Activated T-cell treated with anti-CD3 and anti-CD28 coated beads for 48 hours (primary cell): Measurements from ENCODE around the gene CCR5AS.
"Not testable (repeated sequence)": the region's sequence is repeated elsewhere in the genome, so short reads cannot be mapped to it uniquely, and the experiment has no call there.

Experiments
- DNase-seq: peaks from one replicate; pipeline ENCODE4 v3.0.0-alpha.2; 2020; ENCODE audit warnings: low read depth

The CCR5AS gene

GRCh38 chr3:46402902-46403301 is 4.0 kb downstream of the CCR5AS start:
- not testable (repeated sequence) for DNase-seq

- no peak for DNase-seq
Observed at GRCh38 chr3:46401579-46401978, 5.3 kb downstream of the CCR5AS start.

- DNase-seq: no peak
Observed at GRCh38 chr3:46400846-46401245, 6.0 kb downstream of the CCR5AS start.

GRCh38 chr3:46400000-46400734 is 6.7 kb downstream of the CCR5AS start:
- DNase-seq: no peak

- no peak for DNase-seq
Observed at GRCh38 chr3:46399557-46399956, 7.3 kb downstream of the CCR5AS start.

GRCh38 chr3:46399098-46399497 is 7.8 kb downstream of the CCR5AS start:
- DNase-seq: no peak

- DNase-seq: no peak
Observed at GRCh38 chr3:46398186-46398955, 8.5 kb downstream of the CCR5AS start.

- no peak for DNase-seq
Observed at GRCh38 chr3:46397111-46397510, 9.8 kb downstream of the CCR5AS start.

GRCh38 chr3:46395766-46396530 is 10.9 kb downstream of the CCR5AS start:
- DNase-seq: no peak

GRCh38 chr3:46395210-46395661 is 11.6 kb downstream of the CCR5AS start:
- DNase-seq: no peak

GRCh38 chr3:46393554-46394434 is 13.1 kb downstream of the CCR5AS start:
- DNase-seq: no peak

GRCh38 chr3:46393011-46393410 is 13.9 kb downstream of the CCR5AS start:
- DNase-seq: no peak

GRCh38 chr3:46391526-46391925 is 15.3 kb downstream of the CCR5AS start:
- DNase-seq: not testable (repeated sequence)

GRCh38 chr3:46389306-46389705 is 17.6 kb downstream of the CCR5AS start:
- no peak for DNase-seq

GRCh38 chr3:46388847-46389246 is 18.0 kb downstream of the CCR5AS start:
- not testable (repeated sequence) for DNase-seq

GRCh38 chr3:46386205-46386604 is 20.7 kb downstream of the CCR5AS start:
- DNase-seq: no peak

GRCh38 chr3:46383951-46384330 is 22.9 kb downstream of the CCR5AS start:
- DNase-seq: no peak

- no peak for DNase-seq
Observed at GRCh38 chr3:46383211-46383950, 23.5 kb downstream of the CCR5AS start.

GRCh38 chr3:46381625-46382024 is 25.2 kb downstream of the CCR5AS start:
- no peak for DNase-seq

- no peak for DNase-seq
Observed at GRCh38 chr3:46380471-46381221, 26.2 kb downstream of the CCR5AS start.
